Endothelial cell of umbilical vein (primary cell): ENCODE data around the gene IL6R. TPM values are rescaled to one million over a fixed set of nuclear protein-coding genes. Genes with fewer than 3 reads are reported as not detected.
A peak's percentile ranks its signal among the peaks of the same experiment; 100 is the strongest.

Source experiments
- BruUV-seq: library from RNA; stranded (reverse); fragments of 400-500 nt; replicated peaks from 2 replicates; lab custom pipeline; 2021; lab: Mats Ljungman, UMichigan
- CTCF ChIA-PET: fragments of 300-600, 350-600 bp; sonication (Branson Sonifier 250); formaldehyde crosslinking; loops from one replicate; lab custom pipeline; 2021; ENCODE audit warnings: antibody characterized with exemption, inconsistent platforms; lab: Charles Lee
- POLR2A ChIA-PET: fragments of 300-600, 350-600 bp; sonication (Branson Sonifier 250); formaldehyde crosslinking; loops from one replicate; lab custom pipeline; 2021; ENCODE audit warnings: antibody characterized with exemption, inconsistent platforms; lab: Charles Lee
- DNase-seq: peaks from one replicate; pipeline ENCODE4 v3.0.0-alpha.2; 2011; ENCODE audit warnings: low read depth, low spot score
- FAIRE-seq: peaks from 2 replicates; lab custom pipeline; 2011; peaks lifted over from hg19 to GRCh38; lab: Jason Lieb, UNC
- H2AFZ ChIP-seq: 2 replicates; pipeline ENCODE4 v1.6.0; 2012; ENCODE audit warnings: low read depth, low read length, control low read depth, inconsistent platforms
- H3K27ac ChIP-seq: 2 replicates; pipeline ENCODE4 v1.5.1; 2011; ENCODE audit warnings: low read depth, mild to moderate bottlenecking, control low read depth, low read length, moderate library complexity; ENCODE audit not compliant: insufficient read depth
- H3K27me3 ChIP-seq, 2 experiments: 2 replicates each; pipeline versions ENCODE4 v1.6.0 to v1.6.1; 2011; ENCODE audit warnings: low read length in 2 of 2, mixed read lengths in 1 of 2; ENCODE audit not compliant: control insufficient read depth in 2 of 2, insufficient read depth in 2 of 2
- H3K36me3 ChIP-seq, 2 experiments: 2 replicates in 1 of 2; 3 replicates in 1 of 2; pipeline ENCODE4 v1.5.1; 2011; ENCODE audit warnings: low read length in 2 of 2, mild to moderate bottlenecking in 1 of 2, moderate library complexity in 1 of 2; ENCODE audit not compliant: control insufficient read depth in 2 of 2, insufficient read depth in 2 of 2; ENCODE audit errors: extremely low read depth in 1 of 2
- H3K4me1 ChIP-seq: 3 replicates; pipeline ENCODE4 v1.5.1; 2011; ENCODE audit warnings: mild to moderate bottlenecking, low read length; ENCODE audit not compliant: control insufficient read depth, insufficient read depth; ENCODE audit errors: extremely low read depth
- H3K4me2 ChIP-seq: 2 replicates; pipeline ENCODE4 v1.6.1; 2011; ENCODE audit warnings: low read length, control low read depth, mixed read lengths; ENCODE audit not compliant: insufficient read depth
- H3K4me3 ChIP-seq, 3 experiments: fragments of 200-600 bp in 1 of 3; sonication (generic), shearing (Covaris generic) in 1 of 3; replicated peaks in 1 of 3; 2 replicates each; pipeline ENCODE4 v1.5.1; 2011 to 2016; ENCODE audit warnings: control low read depth in 3 of 3, low read length in 3 of 3, mild to moderate bottlenecking in 2 of 3, inconsistent platforms in 1 of 3, low read depth in 1 of 3, moderate library complexity in 1 of 3; ENCODE audit not compliant: insufficient read depth in 1 of 3
- H3K79me2 ChIP-seq: 2 replicates; pipeline ENCODE4 v1.6.0; 2012; ENCODE audit warnings: low read length, inconsistent platforms; ENCODE audit not compliant: control insufficient read depth, insufficient read depth
- H3K9ac ChIP-seq: replicated peaks from 2 replicates; pipeline ENCODE3; 2011; ENCODE audit warnings: low read length, control low read depth; ENCODE audit not compliant: insufficient read depth; ENCODE audit errors: extremely low read depth
- H3K9me1 ChIP-seq: replicated peaks from 3 replicates; pipeline ENCODE4 v1.6.0; 2011; ENCODE audit warnings: mild to moderate bottlenecking, low read length; ENCODE audit not compliant: control insufficient read depth, insufficient read depth; ENCODE audit errors: extremely low read depth
- H3K9me3 ChIP-seq: replicated peaks from 2 replicates; pipeline ENCODE4 v1.5.1; 2012; ENCODE audit warnings: low read length, inconsistent platforms; ENCODE audit not compliant: control insufficient read depth, insufficient read depth
- H4K20me1 ChIP-seq: replicated peaks from 2 replicates; pipeline ENCODE3; 2011; ENCODE audit warnings: mild to moderate bottlenecking, low read length; ENCODE audit not compliant: control insufficient read depth, insufficient read depth; ENCODE audit errors: extremely low read depth
- CTCF ChIP-seq, 2 donors: IDR thresholded peaks; 1 replicate in 1 of 2; 2 replicates in 1 of 2; pipeline ENCODE4 v1.5.1; 2011; ENCODE audit warnings: low read length in 2 of 2, mild to moderate bottlenecking in 2 of 2, moderate library complexity in 2 of 2, control low read depth in 1 of 2, inconsistent platforms in 1 of 2, low read depth in 1 of 2; ENCODE audit not compliant: insufficient read depth in 1 of 2; ENCODE audit errors: extremely low read depth in 1 of 2
- EZH2 ChIP-seq: IDR thresholded peaks from 2 replicates; pipeline ENCODE4 v1.6.1; 2012; ENCODE audit warnings: borderline replicate concordance, low read depth, mild to moderate bottlenecking, moderate library complexity, low read length, inconsistent platforms; ENCODE audit not compliant: severe bottlenecking
- GATA2 ChIP-seq: IDR thresholded peaks from 2 replicates; pipeline ENCODE4 v1.7.0; 2011; ENCODE audit warnings: low read depth, mild to moderate bottlenecking, moderate library complexity, mixed read lengths, low read length; ENCODE audit not compliant: insufficient read length, insufficient read depth
- JUN ChIP-seq: IDR thresholded peaks from 2 replicates; pipeline ENCODE4 v1.6.1; 2011; ENCODE audit warnings: borderline replicate concordance, low read depth; ENCODE audit not compliant: insufficient read length, insufficient read depth
- MYC ChIP-seq: IDR thresholded peaks from one replicate; pipeline ENCODE4 v1.6.1; 2011; ENCODE audit warnings: mild to moderate bottlenecking, low read depth, low read length
- POLR2A ChIP-seq: IDR thresholded peaks from 2 replicates; pipeline ENCODE4 v1.6.1; 2012; ENCODE audit warnings: low read depth, mild to moderate bottlenecking, control low read depth, low read length
- dilution Hi-C: fragments of 300-500 bp; cut with MboI; formaldehyde crosslinking; loops from one replicate; pipeline ENCODE4 v1.15.0; 2019; ENCODE audit warnings: low sequenced_read_pairs; ENCODE audit not compliant: extremely low pct_ligation_motif_present
- intact Hi-C: fragments of 100-400 bp; cut with micrococcal nuclease; formaldehyde crosslinking; loops from one replicate; pipeline ENCODE4 v1.10.0; 2022
- polyA plus RNA-seq, 4 experiments: library from polyadenylated mRNA; depleted of rRNA in 3 of 4; stranded (reverse) in 3 of 4; unstranded in 1 of 4; fragments of >200 nt; gene quantifications; 2 replicates each; pipeline versions ENCODE4 v1.2.1 to v1.2.3, GENCODE V29; 2011 to 2012; ENCODE audit warnings: missing spikeins in 1 of 4
- total RNA-seq: library from RNA; stranded (reverse); gene quantifications from 2 replicates; pipeline ENCODE4 v1.2.3, GENCODE V29; 2021

The IL6R gene
- total and polyA plus RNA-seq, 2 donors (not counting 3 experiments of a cell fraction or from before 2014, with no cell fraction given), result 4.8 to 5.1 TPM

DNA sequence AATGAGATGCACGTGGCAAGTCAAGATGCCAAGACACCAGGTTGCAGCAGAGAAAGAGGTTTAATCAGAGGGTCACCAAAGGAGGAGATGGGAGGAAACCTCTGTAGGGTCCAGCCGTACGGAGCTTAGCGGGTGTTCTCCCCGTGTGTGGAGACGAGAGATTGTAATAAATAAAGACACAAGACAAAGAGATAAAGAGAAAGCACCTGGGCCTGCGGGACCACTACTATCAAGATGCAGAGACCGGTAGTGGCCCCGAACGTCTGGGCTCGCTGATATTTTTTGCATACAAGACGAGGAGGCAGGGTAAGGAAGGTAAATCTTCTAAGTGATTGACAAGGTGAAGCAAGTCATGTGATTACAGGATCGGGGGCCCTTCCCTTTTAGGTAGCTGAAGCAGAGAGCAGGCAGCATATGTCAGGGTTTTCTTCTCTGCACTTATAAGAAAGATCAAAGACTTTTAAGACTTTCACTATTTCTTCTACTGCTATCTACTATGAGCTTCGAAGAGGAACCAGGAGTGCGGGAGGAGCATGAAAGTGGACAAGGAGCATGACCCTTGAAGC is 55.6 kb downstream of the IL6R start:
- H3K4me1 ChIP-seq, result peaks cover 8% of the 10 kb centered on the region
- intact Hi-C loops, result loop anchor here (5.0 kb wide), 1 partner anchor 38 kb away; no protein-coding TSS in a partner anchor
- no peaks in the 10 kb centered on the region for H3K9me1 ChIP-seq
- no peak overlapping the region for H3K9ac ChIP-seq
- no peaks in the 10 kb centered on the region for H3K9me3 ChIP-seq
- no peak overlapping the region for H3K27ac ChIP-seq
- FAIRE-seq, result no peak
- no peak overlapping the region for H2AFZ ChIP-seq
- TF ChIP-seq MYC (no peak), EZH2 (no peak), POLR2A (no peak), JUN (no peak)
- BruUV-seq, result no TSS peak
- CTCF ChIA-PET, result interaction anchor here (1.3 to 1.9 kb wide), 3 partner anchors 13 to 86 kb away, joined by 4 to 5 read pairs (median 5); no protein-coding TSS in a partner anchor
- no peaks in the 10 kb centered on the region for H4K20me1 ChIP-seq
- no peak for DNase-seq
- POLR2A ChIA-PET, result no interaction called here
- dilution Hi-C loops, result no loop called here
- H3K79me2 ChIP-seq, result no peaks in the 10 kb centered on the region
- no peaks in the 10 kb centered on the region for H3K27me3 ChIP-seq
- H3K36me3 ChIP-seq, result no peaks in the 10 kb centered on the region
- no peak overlapping the region for H3K4me2 ChIP-seq
- H3K4me3 ChIP-seq, result no peak overlapping the region

- Histone ChIP-seq H4K20me1 (no peaks in the 10 kb centered on the region), H2AFZ (peak overlapping the region; percentile 10), H3K4me3 (no peak overlapping the region), H3K9me3 (no peaks in the 10 kb centered on the region), H3K79me2 (no peaks in the 10 kb centered on the region), H3K9me1 (no peaks in the 10 kb centered on the region), H3K27ac (peak overlapping the region; percentile 34), H3K36me3 (no peaks in the 10 kb centered on the region), H3K4me2 (no peak overlapping the region), H3K4me1 (peaks cover 8% of the 10 kb centered on the region), H3K9ac (no peak overlapping the region), H3K27me3 (no peaks in the 10 kb centered on the region)
- FAIRE-seq (peak; percentile 67), DNase-seq (peak; percentile 31)
- dilution Hi-C loops (no loop called here), intact Hi-C loops (loop anchor here (5.0 kb wide), 1 partner anchor 41 kb away; no protein-coding TSS in a partner anchor)
- POLR2A ChIA-PET, result no interaction called here
- BruUV-seq, result no TSS peak
- no peak for TF ChIP-seq MYC
- TF ChIP-seq GATA2, result peak; percentile 72
- no peak for TF ChIP-seq CTCF (IDR thresholded peaks at IDR 0.05; ENCODE audit: extremely low read depth in 1 of 2, insufficient read depth in 1 of 2, low read depth in 1 of 2, low read length in 2 of 2)
- CTCF ChIA-PET, result interaction anchor here (1.0 to 1.5 kb wide), 6 partner anchors 15 to 129 kb away, joined by 3 to 8 read pairs (median 3); no protein-coding TSS in a partner anchor
Observed at GRCh38 chr1:154463512-154463990, 58.4 kb downstream of the IL6R start.
